Tibial artery (tissue), 4 donors: Measurements from ENCODE around the gene CDK9.

Experiments used
- DNase-seq, 2 donors: peaks; one replicate each; pipeline ENCODE4 v3.0.0-alpha.2; 2019
- H3K27ac ChIP-seq, 2 donors: fragments of 200-600 bp; sonication (generic) in 1 of 2; 1 replicate in 1 of 2; 2 replicates in 1 of 2; pipeline ENCODE4 v1.5.1; 2018 to 2019; ENCODE audit warnings: mild to moderate bottlenecking in 1 of 2
- H3K27me3 ChIP-seq, 2 donors: fragments of 200-600 bp; sonication (generic) in 1 of 2; one replicate each; pipeline versions ENCODE4 v1.5.1 to v1.6.0; 2016 to 2019
- H3K36me3 ChIP-seq, 3 donors: fragments of 200-600 bp; sonication (generic) in 2 of 3; one replicate each; pipeline ENCODE4 v1.5.1; 2016 to 2019; ENCODE audit warnings: mild to moderate bottlenecking in 2 of 3
- H3K4me1 ChIP-seq, 4 donors: fragments of 200-600 bp; sonication (generic) in 2 of 4; 1 replicate in 3 of 4; 2 replicates in 1 of 4; pipeline ENCODE4 v1.5.1; 2016 to 2019
- H3K4me3 ChIP-seq, 2 donors: fragments of 200-600 bp; sonication (generic) in 1 of 2; 1 replicate in 1 of 2; 2 replicates in 1 of 2; pipeline ENCODE4 v1.5.1; 2018 to 2019; ENCODE audit warnings: mild to moderate bottlenecking in 2 of 2
- H3K9me3 ChIP-seq, 3 donors: fragments of 200-600 bp; sonication (generic) in 1 of 3; one replicate each; pipeline ENCODE4 v1.5.1; 2016 to 2019
- intact Hi-C: fragments of 100-400 bp; cut with DNase I; formaldehyde crosslinking; loops from one replicate; pipeline ENCODE4 v1.15.0; 2023; ENCODE audit warnings: low total_unique reads
- TF ChIP-seq, protein P1 (sequence below), 2 experiments: fragments of 200-600 bp in 1 of 2; fragments of 450-650 bp in 1 of 2; IDR thresholded peaks; one replicate each; pipeline ENCODE4 v1.5.1; 2017 to 2019; ENCODE audit warnings: antibody characterized with exemption in 2 of 2, mild to moderate bottlenecking in 1 of 2, moderate library complexity in 1 of 2

Gene CDK9

GRCh38 chr9:127796225-127796813 lies 10.5 kb downstream of the CDK9 start:
- no peak for DNase-seq
- TF ChIP-seq, protein P1, sequence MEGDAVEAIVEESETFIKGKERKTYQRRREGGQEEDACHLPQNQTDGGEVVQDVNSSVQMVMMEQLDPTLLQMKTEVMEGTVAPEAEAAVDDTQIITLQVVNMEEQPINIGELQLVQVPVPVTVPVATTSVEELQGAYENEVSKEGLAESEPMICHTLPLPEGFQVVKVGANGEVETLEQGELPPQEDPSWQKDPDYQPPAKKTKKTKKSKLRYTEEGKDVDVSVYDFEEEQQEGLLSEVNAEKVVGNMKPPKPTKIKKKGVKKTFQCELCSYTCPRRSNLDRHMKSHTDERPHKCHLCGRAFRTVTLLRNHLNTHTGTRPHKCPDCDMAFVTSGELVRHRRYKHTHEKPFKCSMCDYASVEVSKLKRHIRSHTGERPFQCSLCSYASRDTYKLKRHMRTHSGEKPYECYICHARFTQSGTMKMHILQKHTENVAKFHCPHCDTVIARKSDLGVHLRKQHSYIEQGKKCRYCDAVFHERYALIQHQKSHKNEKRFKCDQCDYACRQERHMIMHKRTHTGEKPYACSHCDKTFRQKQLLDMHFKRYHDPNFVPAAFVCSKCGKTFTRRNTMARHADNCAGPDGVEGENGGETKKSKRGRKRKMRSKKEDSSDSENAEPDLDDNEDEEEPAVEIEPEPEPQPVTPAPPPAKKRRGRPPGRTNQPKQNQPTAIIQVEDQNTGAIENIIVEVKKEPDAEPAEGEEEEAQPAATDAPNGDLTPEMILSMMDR (IDR thresholded peaks at IDR 0.05), result no peak
- Histone ChIP-seq H3K4me1 (peaks cover 0 to 14% (median 0%) of the 10 kb centered on the region in 4 donors), H3K9me3 (no peaks in the 10 kb centered on the region), H3K27me3 (no peaks in the 10 kb centered on the region), H3K27ac (no peak overlapping the region), H3K4me3 (no peak overlapping the region), H3K36me3 (peaks cover 5 to 25% (median 16%) of the 10 kb centered on the region in 3 donors)
- intact Hi-C loops, result no loop called here

GRCh38 chr9:127796852-127797370 lies 11.1 kb downstream of the CDK9 start:
- intact Hi-C loops, result no loop called here
- H3K4me1 ChIP-seq, result peaks cover 0 to 16% (median 2%) of the 10 kb centered on the region in 4 donors
- no peak for DNase-seq
- peaks cover 0 to 19% (median 11%) of the 10 kb centered on the region in 3 donors for H3K36me3 ChIP-seq
- no peaks in the 10 kb centered on the region for H3K27me3 ChIP-seq
- no peaks in the 10 kb centered on the region for H3K9me3 ChIP-seq
- TF ChIP-seq, protein P1 (IDR thresholded peaks at IDR 0.05), result no peak
- H3K4me3 ChIP-seq, result no peak overlapping the region
- H3K27ac ChIP-seq, result no peak overlapping the region

DNA sequence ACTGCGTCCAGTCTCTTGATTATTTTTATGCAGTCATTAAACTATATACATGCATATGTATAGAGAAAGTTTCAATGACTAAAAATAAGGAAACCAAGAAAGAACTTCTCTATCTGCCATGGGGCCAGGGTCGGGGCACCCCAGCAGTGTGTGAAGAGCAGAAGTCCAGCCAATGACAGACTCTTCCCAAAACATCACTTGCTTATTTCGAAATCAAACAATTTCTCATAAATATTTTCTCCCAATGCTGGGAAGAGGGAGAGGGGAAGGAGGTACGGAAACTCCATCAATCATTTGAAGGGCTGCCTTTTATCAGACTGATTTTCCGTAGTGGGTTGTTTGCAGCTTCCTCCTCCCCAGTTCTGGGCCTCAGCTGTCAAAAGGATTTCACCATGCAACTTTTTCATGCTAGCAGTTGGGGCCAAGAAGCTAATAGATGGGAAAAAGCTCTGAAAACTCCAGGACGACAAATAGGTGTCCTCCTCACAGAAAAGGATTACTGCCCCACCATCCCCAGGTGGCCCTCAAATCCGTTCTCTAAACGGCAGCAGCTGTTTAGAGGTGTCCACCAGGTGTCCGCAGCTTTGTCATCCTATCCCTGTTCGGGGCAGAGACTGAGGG lies 16.2 kb downstream of the CDK9 start:
- Histone ChIP-seq H3K27me3 (no peaks in the 10 kb centered on the region), H3K27ac (peak overlapping the region; percentile 95 to 96), H3K4me3 (peak overlapping the region; percentile 75 to 90), H3K36me3 (peaks cover 10 to 21% (median 13%) of the 10 kb centered on the region in 3 donors), H3K4me1 (peaks cover 0 to 42% (median 24%) of the 10 kb centered on the region in 4 donors), H3K9me3 (no peaks in the 10 kb centered on the region)
- TF ChIP-seq, protein P1 (IDR thresholded peaks at IDR 0.05), result peak in 1 of 2 experiments; percentile 44
- peak in 1 of 2 donors; percentile 54 for DNase-seq
- intact Hi-C loops, result no loop called here

- Histone ChIP-seq H3K36me3 (peaks cover 16 to 29% (median 21%) of the 10 kb centered on the region in 3 donors), H3K4me3 (peak within 1 kb of the TSS; percentile 75 to 90), H3K27ac (peak within 1 kb of the TSS; percentile 95 to 96), H3K27me3 (no peaks in the 10 kb centered on the region), H3K9me3 (no peaks in the 10 kb centered on the region), H3K4me1 (peaks cover 0 to 42% (median 24%) of the 10 kb centered on the region in 4 donors)
- DNase-seq, result peak; percentile 94 to 96
- TF ChIP-seq, protein P1 (IDR thresholded peaks at IDR 0.05), result no peak
- intact Hi-C loops, result no loop called here
Measured at GRCh38 chr9:127802576-127803443, 17.0 kb downstream of the CDK9 start, which contains the start of gene FPGS. Gene FPGS (plus strand): TSS chr9:127802882. CDS start chr9:127802925, 43 bp downstream.
